HFFc6 (cell line): ENCODE measurements around the gene RBM19. TPM values are rescaled to one million over a fixed set of nuclear protein-coding genes. Genes with fewer than 3 reads are reported as not detected.

Source experiments
- DNase-seq: peaks from one replicate; pipeline ENCODE4 v3.0.0-alpha.2; 2018
- H3K27ac Mint-ChIP-seq: 2 replicates; pipeline ENCODE4 v1.8.0; 2020; ENCODE audit warnings: mild to moderate bottlenecking, mixed read lengths
- H3K27me3 Mint-ChIP-seq: 2 replicates; pipeline ENCODE4 v1.8.0; 2021; ENCODE audit warnings: mild to moderate bottlenecking, moderate library complexity, mixed read lengths; ENCODE audit not compliant: insufficient read depth
- H3K36me3 Mint-ChIP-seq: 2 replicates; pipeline ENCODE4 v1.8.0; 2021; ENCODE audit warnings: low read depth, mixed read lengths
- H3K4me1 Mint-ChIP-seq: 2 replicates; pipeline ENCODE4 v1.8.0; 2020; ENCODE audit warnings: low read depth, mixed read lengths
- H3K4me3 Mint-ChIP-seq: 2 replicates; pipeline ENCODE4 v1.8.0; 2020; ENCODE audit warnings: mild to moderate bottlenecking, moderate library complexity, mixed read lengths
- H3K9me3 Mint-ChIP-seq: 2 replicates; pipeline ENCODE4 v1.8.0; 2020; ENCODE audit warnings: mild to moderate bottlenecking, mixed read lengths
- total RNA-seq, 6 experiments: library from RNA; stranded (reverse); fragmentation: NEBNext Ultra II Directional; extraction: Animal tissue kit (Norgen Biotek cat#: 25700); gene quantifications; 2 replicates in 1 of 6; 3 replicates in 5 of 6; pipeline ENCODE4 v1.2.3, GENCODE V29; 2021
- TF ChIP-seq, protein P1 (sequence below): fragments of 200-600 bp; sonication (generic); IDR thresholded peaks from 2 replicates; pipeline ENCODE4 v1.5.0; 2021; ENCODE audit warnings: antibody characterized with exemption, mild to moderate bottlenecking

RBM19 gene
- total RNA-seq, 6 experiments from 2014 or later: 27.8 to 34.8 (median 29.8) TPM

DNA sequence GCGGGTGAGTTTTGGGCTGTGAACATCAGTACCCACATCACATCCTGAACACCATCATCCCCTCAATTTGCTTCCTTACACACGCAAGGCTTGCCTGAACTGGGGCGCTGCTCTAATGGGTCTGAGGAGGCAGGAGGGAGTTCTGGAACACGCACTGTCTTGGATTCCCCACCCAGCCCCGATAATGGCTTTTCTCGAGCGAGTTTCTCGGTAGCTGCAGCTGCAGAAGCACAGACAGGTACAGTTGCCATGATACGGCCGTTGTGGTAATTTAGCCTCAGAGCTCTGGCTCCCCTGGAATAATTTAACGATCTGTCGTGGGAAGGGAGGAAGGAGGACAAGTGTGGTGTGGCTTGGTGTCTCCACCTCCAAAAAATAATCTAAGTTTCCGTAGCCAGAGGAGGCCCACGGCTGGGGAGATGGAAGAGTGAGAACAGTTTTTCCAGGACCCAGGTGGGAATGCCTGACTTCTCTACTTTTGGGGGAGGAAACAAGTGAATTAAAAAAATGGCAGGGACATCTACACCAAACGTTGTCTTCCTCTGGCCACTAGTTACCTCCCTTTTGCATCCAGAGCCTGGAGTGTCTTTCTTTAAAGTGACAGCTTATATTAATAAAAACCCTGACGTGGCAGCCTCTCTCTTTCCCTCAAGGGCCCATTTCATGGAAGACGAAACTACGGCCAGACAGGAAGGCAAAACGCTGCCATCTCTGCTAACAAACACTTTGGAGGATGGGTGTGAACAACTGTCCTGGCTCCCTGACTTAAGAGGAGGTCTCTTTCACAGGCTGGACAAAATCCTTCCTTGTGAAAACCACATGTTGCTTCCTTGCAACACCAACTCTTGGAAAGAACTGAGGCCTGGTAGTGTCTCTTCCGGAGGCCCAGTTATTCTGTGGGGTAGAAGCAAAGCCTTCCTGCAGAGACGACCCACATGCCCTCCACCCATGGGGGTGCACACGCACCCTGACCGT is 84.8 kb downstream of the RBM19 start:
- Mint-ChIP-seq H3K4me1 (no peaks in the 10 kb centered on the region), H3K9me3 (no peaks in the 10 kb centered on the region), H3K4me3 (no peak overlapping the region), H3K27ac (no peak overlapping the region), H3K36me3 (peaks cover 15% of the 10 kb centered on the region), H3K27me3 (no peaks in the 10 kb centered on the region; the same call in 1 of the 2 replicates)
- DNase-seq: no peak
- TF ChIP-seq, protein P1, sequence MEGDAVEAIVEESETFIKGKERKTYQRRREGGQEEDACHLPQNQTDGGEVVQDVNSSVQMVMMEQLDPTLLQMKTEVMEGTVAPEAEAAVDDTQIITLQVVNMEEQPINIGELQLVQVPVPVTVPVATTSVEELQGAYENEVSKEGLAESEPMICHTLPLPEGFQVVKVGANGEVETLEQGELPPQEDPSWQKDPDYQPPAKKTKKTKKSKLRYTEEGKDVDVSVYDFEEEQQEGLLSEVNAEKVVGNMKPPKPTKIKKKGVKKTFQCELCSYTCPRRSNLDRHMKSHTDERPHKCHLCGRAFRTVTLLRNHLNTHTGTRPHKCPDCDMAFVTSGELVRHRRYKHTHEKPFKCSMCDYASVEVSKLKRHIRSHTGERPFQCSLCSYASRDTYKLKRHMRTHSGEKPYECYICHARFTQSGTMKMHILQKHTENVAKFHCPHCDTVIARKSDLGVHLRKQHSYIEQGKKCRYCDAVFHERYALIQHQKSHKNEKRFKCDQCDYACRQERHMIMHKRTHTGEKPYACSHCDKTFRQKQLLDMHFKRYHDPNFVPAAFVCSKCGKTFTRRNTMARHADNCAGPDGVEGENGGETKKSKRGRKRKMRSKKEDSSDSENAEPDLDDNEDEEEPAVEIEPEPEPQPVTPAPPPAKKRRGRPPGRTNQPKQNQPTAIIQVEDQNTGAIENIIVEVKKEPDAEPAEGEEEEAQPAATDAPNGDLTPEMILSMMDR: no peak

DNA sequence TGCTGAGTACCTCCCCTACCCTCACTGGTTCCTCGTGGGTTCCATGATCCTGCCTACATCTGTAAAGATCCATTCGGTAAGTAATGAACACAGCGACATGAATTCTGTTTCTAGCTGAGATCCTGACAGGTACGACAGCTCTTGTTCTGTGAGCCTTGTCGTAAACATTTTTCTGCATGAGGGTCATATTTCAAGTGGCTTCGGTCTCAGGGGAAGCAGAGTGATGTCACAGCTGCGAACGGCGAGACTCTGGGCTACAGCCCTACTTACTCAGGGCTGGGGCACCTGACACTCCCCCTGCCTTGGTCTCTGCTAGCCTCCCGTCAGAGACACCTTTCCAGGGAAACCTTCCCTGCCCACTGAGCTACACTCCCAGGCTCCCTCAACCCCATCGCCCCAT is 85.8 kb downstream of the RBM19 start:
- TF ChIP-seq, protein P1: no peak
- H3K27ac Mint-ChIP-seq: no peak overlapping the region
- no peaks in the 10 kb centered on the region for H3K9me3 Mint-ChIP-seq
- H3K27me3 Mint-ChIP-seq: no peaks in the 10 kb centered on the region; the same call in 1 of the 2 replicates
- DNase-seq: no peak
- peaks cover 5% of the 10 kb centered on the region for H3K4me1 Mint-ChIP-seq
- peaks cover 17% of the 10 kb centered on the region for H3K36me3 Mint-ChIP-seq
- H3K4me3 Mint-ChIP-seq: no peak overlapping the region

DNA sequence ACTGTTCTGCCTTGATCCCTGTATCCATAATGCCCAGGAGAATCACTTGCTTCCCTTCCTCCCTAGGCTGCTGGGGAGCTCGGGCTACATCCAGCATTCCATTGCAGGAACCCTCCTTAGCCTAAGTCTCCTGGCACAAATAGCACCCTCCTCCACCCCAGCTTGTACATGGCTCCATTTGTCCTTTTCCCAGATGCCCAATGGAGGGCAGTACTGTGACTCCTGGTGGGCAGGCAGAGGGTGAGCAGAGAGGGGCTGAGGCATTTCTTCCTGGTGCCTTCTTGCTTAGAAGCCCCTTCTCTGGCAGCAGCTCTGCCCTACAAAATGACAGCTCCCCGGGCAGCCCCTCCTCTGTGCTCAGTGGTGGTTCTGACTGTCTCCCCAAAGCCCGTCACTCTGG is 86.5 kb downstream of the RBM19 start:
- Mint-ChIP-seq H3K27me3 (no peaks in the 10 kb centered on the region; the same call in 1 of the 2 replicates), H3K9me3 (no peaks in the 10 kb centered on the region), H3K27ac (no peak overlapping the region), H3K36me3 (peaks cover 17% of the 10 kb centered on the region), H3K4me1 (peaks cover 12% of the 10 kb centered on the region), H3K4me3 (no peak overlapping the region)
- TF ChIP-seq, protein P1: no peak
- DNase-seq: no peak

DNA sequence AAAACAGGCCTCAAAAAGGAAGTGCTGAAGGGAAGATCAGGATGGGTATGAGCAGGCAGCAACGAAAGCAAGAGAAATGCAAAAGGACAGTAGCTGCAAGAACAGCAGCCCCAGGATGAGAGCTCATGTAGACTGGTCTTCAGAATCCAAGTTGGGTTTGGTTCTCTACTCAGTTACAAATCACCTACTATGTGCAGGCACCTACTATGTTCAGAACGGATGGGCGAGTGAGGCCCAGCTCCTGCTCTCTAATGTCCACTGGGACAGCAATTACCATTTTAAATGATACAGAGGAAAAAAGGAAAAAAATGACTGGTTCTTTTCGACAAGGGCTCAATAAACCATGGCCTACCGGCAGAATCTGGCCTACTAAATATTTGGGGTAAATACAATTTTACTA is 88.5 kb downstream of the RBM19 start:
- Mint-ChIP-seq H3K9me3 (no peaks in the 10 kb centered on the region), H3K27me3 (no peaks in the 10 kb centered on the region; the same call in 1 of the 2 replicates), H3K4me3 (no peak overlapping the region), H3K27ac (no peak overlapping the region), H3K4me1 (peaks cover 13% of the 10 kb centered on the region), H3K36me3 (peaks cover 13% of the 10 kb centered on the region)
- no peak for DNase-seq
- TF ChIP-seq, protein P1: no peak

DNA sequence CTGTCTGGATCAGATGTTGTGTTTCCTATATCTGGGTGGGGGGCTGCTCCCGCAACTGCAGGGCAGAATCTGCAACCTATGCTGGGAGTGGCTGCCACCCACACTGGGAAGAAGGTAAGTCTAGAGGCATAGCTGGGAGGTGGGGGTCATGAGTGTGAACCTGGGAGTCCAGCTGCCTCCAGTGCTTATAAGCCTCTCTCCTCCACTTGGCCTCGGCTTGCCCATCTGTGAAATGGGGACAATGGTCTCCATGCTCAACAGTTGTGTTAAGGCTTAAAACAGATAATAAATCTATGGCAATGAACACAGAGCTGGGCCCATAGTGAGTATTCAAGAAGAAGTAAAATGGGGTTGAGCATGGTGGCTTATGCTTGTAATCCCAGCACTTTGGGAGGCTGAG is 90.0 kb downstream of the RBM19 start:
- DNase-seq: no peak
- Mint-ChIP-seq H3K4me3 (no peak overlapping the region), H3K9me3 (no peaks in the 10 kb centered on the region), H3K4me1 (peaks cover 13% of the 10 kb centered on the region), H3K36me3 (peaks cover 13% of the 10 kb centered on the region), H3K27me3 (no peaks in the 10 kb centered on the region; the same call in 1 of the 2 replicates), H3K27ac (no peak overlapping the region)
- TF ChIP-seq, protein P1: no peak
